Measurements from ENCODE around the gene KCNAB1. TPM values are rescaled to one million over a fixed set of nuclear protein-coding genes. Genes with fewer than 3 reads are reported as not detected.

KCNAB1 gene
- total RNA-seq, 1 experiment from 2014 or later, result 1.0 TPM

- no peak for DNase-seq (ENCODE audit: low spot score)
- H3K4me1 Mint-ChIP-seq, result peaks cover 5% of the 10 kb centered on the region
- no peaks in the 10 kb centered on the region for H3K27me3 Mint-ChIP-seq (ENCODE audit: low read depth)
- H3K9me3 Mint-ChIP-seq, result peaks cover 24% of the 10 kb centered on the region
- H3K27ac Mint-ChIP-seq, result no peak overlapping the region
- CTCF ChIA-PET, result no interaction called here
- no peak overlapping the region for H3K4me3 Mint-ChIP-seq
- no peak for ATAC-seq
- POLR2A ChIA-PET, result no interaction called here
- H3K36me3 Mint-ChIP-seq, result peaks cover 9% of the 10 kb centered on the region; the same call in 1 of the 2 replicates
- TF ChIP-seq OVOL2 (CRISPR knock-in tag; IDR thresholded peaks at IDR 0.05; ENCODE audit: borderline replicate concordance) (no peak), PRDM15 (CRISPR knock-in tag; IDR thresholded peaks at IDR 0.05) (no peak), RORB (CRISPR knock-in tag; IDR thresholded peaks at IDR 0.05) (no peak), NFATC4 (CRISPR knock-in tag; IDR thresholded peaks at IDR 0.05) (no peak), ZNF121 (CRISPR knock-in tag; IDR thresholded peaks at IDR 0.05) (no peak), USF1 (CRISPR knock-in tag; IDR thresholded peaks at IDR 0.05) (no peak), EMX1 (CRISPR knock-in tag; IDR thresholded peaks at IDR 0.05) (no peak), IRF1 (CRISPR knock-in tag; IDR thresholded peaks at IDR 0.05) (no peak), CBFB (CRISPR knock-in tag; IDR thresholded peaks at IDR 0.05; ENCODE audit: low read depth) (no peak), ATF6 (CRISPR knock-in tag; IDR thresholded peaks at IDR 0.05) (no peak), ARID4B (CRISPR knock-in tag; IDR thresholded peaks at IDR 0.05; ENCODE audit: borderline replicate concordance) (no peak), ZNF263 (CRISPR knock-in tag; IDR thresholded peaks at IDR 0.05; ENCODE audit: low read depth) (no peak), JAZF1 (CRISPR knock-in tag; IDR thresholded peaks at IDR 0.05) (no peak), FOXP4 (CRISPR knock-in tag; IDR thresholded peaks at IDR 0.05) (no peak)
Observed at GRCh38 chr3:156216852-156217251, 96.5 kb downstream of the KCNAB1 start.

All from WTC11 (cell line).